GM12878 (cell line): ENCODE data around the gene TAF10. TPM values are rescaled to one million over a fixed set of nuclear protein-coding genes. Genes with fewer than 3 reads are reported as not detected.
A peak's percentile ranks its signal among the peaks of the same experiment; 100 is the strongest.

Experiments used
- ATAC-seq: fragments of 200-7000 bp; cut with Tn5 transposase; 3 replicates; pipeline ENCODE4 v1.9.1; 2020; ENCODE audit warnings: mild to moderate bottlenecking, moderate library complexity
- BruUV-seq: library from RNA; stranded (reverse); fragments of 400-500 nt; replicated peaks from 2 replicates; lab custom pipeline; 2021; lab: Mats Ljungman, UMichigan
- CTCF ChIA-PET: fragments of 300-600 bp; sonication (Branson Sonifier 250); formaldehyde crosslinking; extraction: SDS; loops from one replicate; lab custom pipeline; 2021; ENCODE audit warnings: inconsistent platforms; lab: Yijun Ruan, JAX
- POLR2A ChIA-PET: fragments of 350-600 bp; formaldehyde crosslinking; extraction: SDS; loops from one replicate; lab custom pipeline; 2021; ENCODE audit warnings: inconsistent platforms; lab: Charles Lee
- RAD21 ChIA-PET: fragments of 300-600 bp; sonication (Branson Sonifier 250); formaldehyde crosslinking; loops from one replicate; lab custom pipeline; 2023; ENCODE audit warnings: antibody characterized with exemption; ENCODE audit not compliant: unreplicated experiment; lab: Charles Lee
- SMC1A ChIA-PET: fragments of 300-600 bp; sonication (Branson Sonifier 250); formaldehyde crosslinking; loops from one replicate; lab custom pipeline; 2023; ENCODE audit not compliant: unreplicated experiment, uncharacterized antibody; lab: Charles Lee
- DNase-seq: peaks from one replicate; pipeline ENCODE4 v3.0.0-alpha.2; 2011; ENCODE audit warnings: low read depth, low spot score
- FAIRE-seq: peaks from 3 replicates; lab custom pipeline; 2011; peaks lifted over from hg19 to GRCh38; lab: Jason Lieb, UNC
- H2AFZ ChIP-seq: 2 replicates; pipeline ENCODE4 v1.6.0; 2011; ENCODE audit warnings: low read depth, low read length, control low read depth; ENCODE audit not compliant: control insufficient read depth
- H3K27ac ChIP-seq: 2 replicates; pipeline ENCODE4 v1.5.1; 2011; ENCODE audit warnings: control low read depth; ENCODE audit not compliant: control insufficient read depth, insufficient read depth
- H3K27me3 ChIP-seq, 2 experiments: replicated peaks in 1 of 2; 2 replicates each; pipeline versions ENCODE4 v1.6.0 to v1.6.1; 2011; ENCODE audit warnings: low read length in 1 of 2; ENCODE audit not compliant: control insufficient read depth in 2 of 2, insufficient read depth in 2 of 2
- H3K36me3 ChIP-seq, 2 experiments: 2 replicates each; pipeline ENCODE4 v1.5.1; 2011; ENCODE audit warnings: low read length in 1 of 2; ENCODE audit not compliant: control insufficient read depth in 2 of 2, insufficient read depth in 2 of 2
- H3K4me1 ChIP-seq: 2 replicates; pipeline ENCODE4 v1.6.1; 2011; ENCODE audit warnings: mild to moderate bottlenecking, low read length, moderate library complexity, mixed read lengths; ENCODE audit not compliant: control insufficient read depth, insufficient read depth
- H3K4me2 ChIP-seq: 2 replicates; pipeline ENCODE4 v1.6.0; 2011; ENCODE audit warnings: control low read depth; ENCODE audit not compliant: control insufficient read depth, insufficient read depth
- H3K4me3 ChIP-seq: fragments of 200-600 bp; sonication (generic); 2 replicates; pipeline ENCODE4 v1.5.1; 2016
- H3K79me2 ChIP-seq: 2 replicates; pipeline ENCODE4 v1.6.0; 2011; ENCODE audit warnings: low read length; ENCODE audit not compliant: control insufficient read depth, insufficient read depth
- H3K9ac ChIP-seq: 2 replicates; pipeline ENCODE4 v1.8.0; 2011; ENCODE audit warnings: low read length, control low read depth, mixed read lengths; ENCODE audit not compliant: control insufficient read depth, insufficient read depth
- H3K9me3 ChIP-seq: replicated peaks from 3 replicates; pipeline ENCODE4 v1.5.1; 2011; ENCODE audit warnings: mild to moderate bottlenecking, low read length; ENCODE audit not compliant: control insufficient read depth, insufficient read depth
- H4K20me1 ChIP-seq: 2 replicates; pipeline ENCODE4 v1.6.0; 2011; ENCODE audit not compliant: control insufficient read depth, insufficient read depth
- HDAC6 ChIP-seq: fragments of 200-600 bp; sonication (generic); IDR thresholded peaks from one replicate; pipeline ENCODE4 v1.8.0; 2017; ENCODE audit warnings: antibody characterized with exemption; ENCODE audit not compliant: unreplicated experiment
- IKZF2 ChIP-seq, 2 experiments: fragments of 450-650 bp; IDR thresholded peaks; 2 replicates each; pipeline ENCODE4 v1.6.1; 2017; ENCODE audit warnings: mild to moderate bottlenecking in 2 of 2, moderate library complexity in 2 of 2
- NFXL1 ChIP-seq: fragments of 450-650 bp; IDR thresholded peaks from 2 replicates; pipeline ENCODE4 v1.6.1; 2017; ENCODE audit warnings: antibody characterized with exemption, mild to moderate bottlenecking, borderline replicate concordance
- SIN3A ChIP-seq: IDR thresholded peaks from 2 replicates; pipeline ENCODE4 v1.6.1; 2012; ENCODE audit warnings: low read depth, low read length, improper control_type of control experiment
- SPI1 ChIP-seq: IDR thresholded peaks from 2 replicates; pipeline ENCODE4 v1.6.1; 2011; ENCODE audit warnings: low read depth, mild to moderate bottlenecking, low read length, moderate library complexity, borderline replicate concordance; ENCODE audit not compliant: insufficient read depth
- TCF7 ChIP-seq: IDR thresholded peaks from 2 replicates; pipeline ENCODE4 v1.6.1; 2014; ENCODE audit warnings: antibody characterized with exemption, borderline replicate concordance
- WRNIP1 ChIP-seq: IDR thresholded peaks from 2 replicates; pipeline ENCODE4 v1.6.1; 2011; ENCODE audit warnings: low read depth, low read length, improper control_type of control experiment, borderline replicate concordance
- ZSCAN29 ChIP-seq: fragments of 450-650 bp; IDR thresholded peaks from 2 replicates; pipeline ENCODE4 v1.6.1; 2017; ENCODE audit warnings: mild to moderate bottlenecking, moderate library complexity
- WGBS: methylation state at CpG from one replicate; pipeline ENCODE4 v1.1.6; 2016; ENCODE audit warnings: low lambda C conversion rate; ENCODE audit not compliant: insufficient replicate concordance, insufficient coverage; ENCODE audit errors: missing lambda C conversion rate; 5-methylcytosine and 5-hydroxymethylcytosine counted together
- in situ Hi-C: fragments of 300-500 bp; cut with MboI; formaldehyde crosslinking; loops from 9 replicates; pipeline ENCODE4 v1.14.3; 2018; ENCODE audit warnings: mixed read lengths
- intact Hi-C: fragments of 100-400 bp; cut with micrococcal nuclease; formaldehyde crosslinking; loops from one replicate; pipeline ENCODE4 v1.14.2; 2022; ENCODE audit not compliant: unreplicated experiment
- polyA plus RNA-seq, 11 experiments: library from polyadenylated mRNA; depleted of rRNA in 4 of 11; unstranded in 6 of 11; stranded (reverse) in 5 of 11; fragments of >200 nt; fragmentation: Nextera tagmentation in 4 of 11; fragmentation: Illumina TruSeq in 1 of 11; extraction: Ambion mirVana in 4 of 11; extraction: Trizol in 1 of 11; gene quantifications; 1 replicate in 1 of 11; 2 replicates in 10 of 11; pipeline versions ENCODE4 v1.2.1 to v1.2.3, GENCODE V29; 2011 to 2016; ENCODE audit warnings: inconsistent platforms in 2 of 11, missing spikeins in 2 of 11, low read depth in 1 of 11
- total RNA-seq, 4 experiments: library from RNA; depleted of rRNA in 3 of 4; stranded (reverse); fragments of >200 nt in 3 of 4; fragmentation: Illumina TruSeq in 1 of 4; extraction: Trizol in 1 of 4; gene quantifications; 2 replicates each; pipeline versions ENCODE4 v1.2.1 to v1.2.3, GENCODE V29; 2013 to 2021

TAF10 gene
- total and polyA plus RNA-seq, 10 of the 15 experiments (the other 5 are each of a cell fraction or from before 2014, with no cell fraction given) = 26.7 to 251 (median 149) TPM

GRCh38 chr11:6648501-6648900 lies 36.5 kb upstream of the TAF10 start:
- H3K27me3 ChIP-seq = no peaks in the 10 kb centered on the region; a peak in 1 of 4 replicates
- in situ Hi-C loops = no loop called here
- no peak overlapping the region for H2AFZ ChIP-seq
- no peaks in the 10 kb centered on the region for H3K79me2 ChIP-seq
- intact Hi-C loops = no loop called here
- WGBS = 36% methylated on average over 1 of the region's 1 CpG
- H3K4me2 ChIP-seq = no peak overlapping the region
- CTCF ChIA-PET = interaction anchor here (1.5 to 4.7 kb wide), 3 partner anchors 10 to 44 kb away, joined by 6 to 22 read pairs (median 9); no protein-coding TSS in a partner anchor
- no peak for FAIRE-seq
- DNase-seq = no peak
- H4K20me1 ChIP-seq = no peaks in the 10 kb centered on the region
- no peak overlapping the region for H3K4me3 ChIP-seq
- SMC1A ChIA-PET = interaction anchor here (1.1 to 3.4 kb wide), 5 partner anchors 12 to 30 kb away, joined by 3 to 14 read pairs (median 4); partner anchors contain the start of gene TPP1
- H3K9ac ChIP-seq = no peak overlapping the region
- H3K9me3 ChIP-seq = no peaks in the 10 kb centered on the region
- RAD21 ChIA-PET = interaction anchor here (1.0 kb wide), 1 partner anchor 35 kb away, joined by 3 read pairs; the partner anchor contains the start of gene MRPL17
- TF ChIP-seq SPI1 (0 out of 2 replicates have a peak, but pooled peaks have one; percentile 31), SIN3A (no peak), IKZF2 (IDR thresholded peaks at IDR 0.05) (no peak), TCF7 (no peak), ZSCAN29 (no peak), WRNIP1 (no peak), HDAC6 (no peak), NFXL1 (no peak)
- POLR2A ChIA-PET = interaction anchor here (0.5 to 1.5 kb wide), 2 partner anchors 29 to 30 kb away, joined by 5 to 6 read pairs; partner anchors contain the start of gene TPP1
- no peaks in the 10 kb centered on the region for H3K36me3 ChIP-seq
- no peak for ATAC-seq
- peaks cover 21% of the 10 kb centered on the region for H3K4me1 ChIP-seq
- H3K27ac ChIP-seq = no peak overlapping the region
- BruUV-seq = no TSS peak
